K562 (cell line): ENCODE measurements around the gene PBX2. TPM values are rescaled to one million over a fixed set of nuclear protein-coding genes. Genes with fewer than 3 reads are reported as not detected.
A peak's percentile ranks its signal among the peaks of the same experiment; 100 is the strongest.

Experiments
- ARID4B ChIP-seq: sonication (generic); formaldehyde crosslinking; IDR thresholded peaks from 2 replicates; pipeline ENCODE4 v1.8.0; 2022; ENCODE audit warnings: mild to moderate bottlenecking, missing genetic modification reagents
- CBFA2T2 ChIP-seq: fragments of 450-650 bp; conservative IDR thresholded peaks from 2 replicates; pipeline ENCODE4 v1.6.1; 2017; ENCODE audit warnings: mild to moderate bottlenecking
- E2F3 ChIP-seq: fragments of 250-450 bp; sonication (Bioruptor Pico); IDR thresholded peaks from 2 replicates; pipeline ENCODE4 v1.4.0; 2020; ENCODE audit warnings: mild to moderate bottlenecking
- HIVEP1 ChIP-seq: fragments of 250-450 bp; sonication (Bioruptor Pico); IDR thresholded peaks from 2 replicates; pipeline ENCODE4 v1.4.0; 2020; ENCODE audit warnings: mild to moderate bottlenecking
- HMGN3 ChIP-seq: IDR thresholded peaks from 2 replicates; pipeline ENCODE4 v1.6.1; 2011; ENCODE audit warnings: borderline replicate concordance, low read depth, mild to moderate bottlenecking, mixed read lengths, low read length; ENCODE audit not compliant: insufficient read length; ENCODE audit errors: extremely low read depth
- JUN ChIP-seq, 2 experiments: sonication (generic) in 1 of 2; formaldehyde crosslinking in 1 of 2; IDR thresholded peaks; 2 replicates each; pipeline versions ENCODE4 v1.6.1 to v1.8.0; 2012 to 2022; ENCODE audit warnings: borderline replicate concordance in 2 of 2, mild to moderate bottlenecking in 2 of 2, improper control_type of control experiment in 1 of 2, low read depth in 1 of 2, low read length in 1 of 2, missing genetic modification reagents in 1 of 2
- LARP7 ChIP-seq: fragments of 450-650 bp; IDR thresholded peaks from 2 replicates; pipeline ENCODE4 v1.6.1; 2016
- NFIC ChIP-seq: fragments of 450-650 bp; IDR thresholded peaks from 2 replicates; pipeline ENCODE4 v1.6.1; 2017; ENCODE audit warnings: mild to moderate bottlenecking, inconsistent platforms
- SFPQ ChIP-seq: fragments of 200-400 bp; formaldehyde crosslinking; IDR thresholded peaks from 2 replicates; pipeline ENCODE4 v1.6.1; 2017; ENCODE audit warnings: mild to moderate bottlenecking, low read depth, low read length, moderate library complexity
- STAT6 ChIP-seq: sonication (generic); formaldehyde crosslinking; IDR thresholded peaks from 2 replicates; pipeline ENCODE4 v1.8.1; 2023; ENCODE audit warnings: mild to moderate bottlenecking, missing genetic modification reagents
- TEAD4 ChIP-seq, 2 experiments: sonication (generic) in 1 of 2; formaldehyde crosslinking in 1 of 2; IDR thresholded peaks; 2 replicates each; pipeline versions ENCODE4 v1.6.1 to v1.8.0; 2012 to 2022; ENCODE audit warnings: borderline replicate concordance in 1 of 2, inconsistent platforms in 1 of 2, low read length in 1 of 2, mild to moderate bottlenecking in 1 of 2, missing genetic modification reagents in 1 of 2
- TRIM25 ChIP-seq: fragments of 450-650 bp; IDR thresholded peaks from 2 replicates; pipeline ENCODE4 v1.7.0; 2016; ENCODE audit warnings: borderline replicate concordance
- ZKSCAN3 ChIP-seq: fragments of 250-450 bp; sonication (Bioruptor Pico); IDR thresholded peaks from 2 replicates; pipeline ENCODE4 v1.4.0; 2020
- ZNF408 ChIP-seq: fragments of 250-450 bp; sonication (Bioruptor Pico); IDR thresholded peaks from 2 replicates; pipeline ENCODE4 v1.4.0; 2020; ENCODE audit warnings: low read depth, mild to moderate bottlenecking, moderate library complexity
- ZNF584 ChIP-seq: fragments of 200-800 bp; sonication (Bioruptor generic); IDR thresholded peaks from 2 replicates; pipeline ENCODE4 v1.6.1; 2016; ENCODE audit warnings: low read depth, mild to moderate bottlenecking, missing genetic modification characterization, missing compliant biosample characterization
- ZNF778 ChIP-seq: fragments of 450-650 bp; formaldehyde crosslinking; IDR thresholded peaks from 2 replicates; pipeline ENCODE4 v1.4.0; 2020; ENCODE audit warnings: mild to moderate bottlenecking, moderate library complexity
- polyA plus RNA-seq, 8 experiments: library from polyadenylated mRNA; depleted of rRNA in 4 of 8; stranded (reverse) in 5 of 8; unstranded in 3 of 8; fragments of >200 nt; fragmentation: Nextera tagmentation in 2 of 8; fragmentation: Illumina TruSeq in 1 of 8; extraction: Ambion mirVana in 2 of 8; extraction: Trizol in 1 of 8; gene quantifications; 2 replicates each; pipeline versions ENCODE4 v1.2.1 to v1.2.3, GENCODE V29; 2011 to 2014; ENCODE audit warnings: inconsistent platforms in 1 of 8, missing spikeins in 1 of 8
- total RNA-seq, 7 experiments: library from RNA; depleted of rRNA in 6 of 7; stranded (reverse); fragments of >200 nt in 6 of 7; fragmentation: Illumina TruSeq in 2 of 7; extraction: Trizol in 2 of 7; gene quantifications; 2 replicates each; pipeline versions ENCODE4 v1.2.1 to v1.2.3, GENCODE V29; 2011 to 2021; ENCODE audit warnings: low replicate concordance in 1 of 7

Gene PBX2
- total and polyA plus RNA-seq, 9 of the 15 experiments (the other 6 are each of a cell fraction or from before 2014, with no cell fraction given): 1.9 to 134 (median 62.5) TPM

GRCh38 chr6:32167154-32167760 is 22.7 kb downstream of the PBX2 start (continued):
- TF ChIP-seq SFPQ (no peak), ZKSCAN3 (CRISPR knock-in tag) (no peak), E2F3 (CRISPR knock-in tag) (no peak), HIVEP1 (CRISPR knock-in tag) (no peak), ARID4B (CRISPR knock-in tag) (no peak), NFIC (no peak), ZNF584 (CRISPR knock-in tag) (no peak), JUN (IDR thresholded peaks at IDR 0.05; ENCODE audit: borderline replicate concordance, low read depth, low read length) (no peak), JUN (CRISPR knock-in tag; IDR thresholded peaks at IDR 0.05; ENCODE audit: borderline replicate concordance) (no peak), TEAD4 (IDR thresholded peaks at IDR 0.05; ENCODE audit: low read length) (no peak), TEAD4 (CRISPR knock-in tag; IDR thresholded peaks at IDR 0.05; ENCODE audit: borderline replicate concordance) (peak; percentile 67; the same call in 1 of the 2 replicates), CBFA2T2 (no peak), ZNF778 (CRISPR knock-in tag) (no peak), HMGN3 (peak; percentile 55), ZNF408 (CRISPR knock-in tag) (no peak), STAT6 (CRISPR knock-in tag) (no peak), TRIM25 (no peak), LARP7 (no peak)
